Lung (tissue), 12 donors: ENCODE results near the gene CCDC27. TPM values are rescaled to one million over a fixed set of nuclear protein-coding genes. Genes with fewer than 3 reads are reported as not detected.

Source experiments
- ATAC-seq: fragments of 200-7000 bp; cut with Tn5 transposase; one replicate; pipeline ENCODE4 v1.9.1; 2020; ENCODE audit warnings: moderate number of reproducible peaks; ENCODE audit not compliant: insufficient read depth, low FRiP score
- DNase-seq, 3 donors: peaks; one replicate each; pipeline ENCODE4 v3.0.0-alpha.2; 2013 to 2017
- H3K27ac ChIP-seq, 2 donors: one replicate each; pipeline ENCODE4 v1.5.1; 2013; ENCODE audit warnings: mild to moderate bottlenecking in 2 of 2, moderate library complexity in 2 of 2, control low read depth in 1 of 2, inconsistent platforms in 1 of 2, low read depth in 1 of 2, low read length in 1 of 2
- H3K27me3 ChIP-seq, 3 donors: one replicate each; pipeline ENCODE4 v1.5.1; 2013; ENCODE audit warnings: low read length in 2 of 3; ENCODE audit not compliant: control insufficient read depth in 3 of 3, insufficient read depth in 3 of 3
- H3K36me3 ChIP-seq, 4 donors: one replicate each; pipeline ENCODE4 v1.5.1; 2013; ENCODE audit warnings: low read length in 4 of 4, mild to moderate bottlenecking in 1 of 4, moderate library complexity in 1 of 4; ENCODE audit not compliant: control insufficient read depth in 4 of 4, insufficient read depth in 4 of 4
- H3K4me1 ChIP-seq, 5 donors: one replicate each; pipeline ENCODE4 v1.5.1; 2013; ENCODE audit warnings: low read length in 5 of 5, mild to moderate bottlenecking in 2 of 5, moderate library complexity in 1 of 5; ENCODE audit not compliant: control insufficient read depth in 5 of 5, insufficient read depth in 5 of 5
- H3K4me3 ChIP-seq: one replicate; pipeline ENCODE4 v1.5.1; 2013; ENCODE audit warnings: mild to moderate bottlenecking, control low read depth, moderate library complexity
- H3K9ac ChIP-seq, 2 donors: one replicate each; pipeline ENCODE4 v1.5.1; 2013; ENCODE audit warnings: low read length in 2 of 2, control low read depth in 1 of 2; ENCODE audit not compliant: insufficient read depth in 1 of 2
- H3K9me3 ChIP-seq, 4 donors: one replicate each; pipeline ENCODE4 v1.5.1; 2013; ENCODE audit warnings: low read length in 3 of 4, mild to moderate bottlenecking in 1 of 4, moderate library complexity in 1 of 4; ENCODE audit not compliant: control insufficient read depth in 4 of 4, insufficient read depth in 3 of 4
- CTCF ChIP-seq: IDR thresholded peaks from 2 replicates; pipeline ENCODE4 v1.5.1; 2012; ENCODE audit warnings: mild to moderate bottlenecking; ENCODE audit errors: control extremely low read depth, extremely low read depth
- WGBS, 2 donors: extraction: QIAGEN DNeasy Blood & Tissue Kit; methylation state at CpG; one replicate each; pipeline ENCODE4 v1.1.7; 2013; 5-methylcytosine and 5-hydroxymethylcytosine counted together
- polyA plus RNA-seq, 2 donors: library from polyadenylated mRNA; stranded (reverse); fragments of 200-250 nt; gene quantifications; one replicate each; pipeline ENCODE4 v1.2.1, GENCODE V29; 2013
- total RNA-seq, 2 donors: library from RNA; depleted of rRNA in 1 of 2; stranded (reverse); fragments of >200 nt in 1 of 2; gene quantifications; one replicate each; pipeline ENCODE4 v1.2.1, GENCODE V29; 2014 to 2021
- donor health status: control.
- donor health status: control.
- donor health status: Bipolar disorder and iron deficiency.
- donor health status: healthy.
- donor health status: DM: yes; HTN: yes; CAD: no.

Gene CCDC27
- total and polyA plus RNA-seq, 4 donors: not detected

GRCh38 chr1:3736131-3736561 lies 16.1 kb upstream of the CCDC27 start:
- DNase-seq: no peak
- no peak for ATAC-seq
- no peak for TF ChIP-seq CTCF
- Histone ChIP-seq H3K9ac (no peak overlapping the region), H3K27ac (no peak overlapping the region), H3K36me3 (peaks cover 4 to 34% (median 15%) of the 10 kb centered on the region in 4 donors), H3K4me3 (no peak overlapping the region), H3K4me1 (peaks cover 0 to 6% (median 0%) of the 10 kb centered on the region in 5 donors), H3K27me3 (no peaks in the 10 kb centered on the region), H3K9me3 (no peaks in the 10 kb centered on the region)
- 91 to 92% methylated on average over 13 of the region's 13 CpGs for WGBS, 2 donors

GRCh38 chr1:3736708-3737107 lies 15.5 kb upstream of the CCDC27 start:
- no peak overlapping the region for H3K4me3 ChIP-seq
- no peak for TF ChIP-seq CTCF
- H3K27me3 ChIP-seq: no peaks in the 10 kb centered on the region
- no peak overlapping the region for H3K9ac ChIP-seq
- ATAC-seq: no peak
- peaks cover 4 to 37% (median 16%) of the 10 kb centered on the region in 4 donors for H3K36me3 ChIP-seq
- WGBS, 2 donors: 88 to 90% methylated on average over 14 of the region's 14 CpGs
- no peak overlapping the region for H3K27ac ChIP-seq
- peaks cover 0 to 6% (median 0%) of the 10 kb centered on the region in 5 donors for H3K4me1 ChIP-seq
- no peak for DNase-seq
- H3K9me3 ChIP-seq: no peaks in the 10 kb centered on the region

GRCh38 chr1:3738943-3739342 lies 13.3 kb upstream of the CCDC27 start:
- peaks cover 4 to 49% (median 20%) of the 10 kb centered on the region in 4 donors for H3K36me3 ChIP-seq

More at GRCh38 chr1:3738943-3739342, 13.3 kb upstream of the CCDC27 start:
- peaks cover 0 to 4% (median 0%) of the 10 kb centered on the region in 5 donors for H3K4me1 ChIP-seq
- no peaks in the 10 kb centered on the region for H3K9me3 ChIP-seq
- no peak for TF ChIP-seq CTCF
- no peak overlapping the region for H3K4me3 ChIP-seq
- DNase-seq (no peak), ATAC-seq (no peak)
- H3K27ac ChIP-seq: no peak overlapping the region
- WGBS, 2 donors: 94 to 96% methylated on average over 12 of the region's 12 CpGs
- no peak overlapping the region for H3K9ac ChIP-seq
- no peaks in the 10 kb centered on the region for H3K27me3 ChIP-seq
